ENCODE data around the gene LRFN5.
"Not testable (repeated sequence)": the region's sequence is repeated elsewhere in the genome, so short reads cannot be mapped to it uniquely, and the experiment has no call there.

The LRFN5 gene

GRCh38 chr14:41641690-41642089 is 35.0 kb downstream of the LRFN5 start:
- no peak for DNase-seq

- DNase-seq: no peak
Measured at GRCh38 chr14:41642367-41642766, 35.7 kb downstream of the LRFN5 start.

- no peak for DNase-seq
Measured at GRCh38 chr14:41642789-41643188, 36.1 kb downstream of the LRFN5 start.

- no peak for DNase-seq
Measured at GRCh38 chr14:41644606-41645005, 37.9 kb downstream of the LRFN5 start.

GRCh38 chr14:41650802-41651201 is 44.1 kb downstream of the LRFN5 start:
- DNase-seq: no peak

- no peak for DNase-seq
Measured at GRCh38 chr14:41654196-41654595, 47.5 kb downstream of the LRFN5 start.

- DNase-seq: no peak
Measured at GRCh38 chr14:41662780-41663472, 56.2 kb downstream of the LRFN5 start.

GRCh38 chr14:41663473-41663850 is 56.8 kb downstream of the LRFN5 start:
- no peak for DNase-seq

GRCh38 chr14:41666301-41666700 is 59.6 kb downstream of the LRFN5 start:
- no peak for DNase-seq

- no peak for DNase-seq
Measured at GRCh38 chr14:41668356-41668755, 61.7 kb downstream of the LRFN5 start.

- not testable (repeated sequence) for DNase-seq
Measured at GRCh38 chr14:41673601-41674000, 66.9 kb downstream of the LRFN5 start.

- DNase-seq: not testable (repeated sequence)
Measured at GRCh38 chr14:41674511-41674971, 67.9 kb downstream of the LRFN5 start.

GRCh38 chr14:41699486-41699885 is 92.8 kb downstream of the LRFN5 start:
- DNase-seq: no peak

- DNase-seq: no peak
Measured at GRCh38 chr14:41718477-41719166, 111.9 kb downstream of the LRFN5 start.

GRCh38 chr14:41739203-41739602 is 132.5 kb downstream of the LRFN5 start:
- no peak for DNase-seq

- DNase-seq: no peak
Measured at GRCh38 chr14:41743140-41743539, 136.5 kb downstream of the LRFN5 start.

GRCh38 chr14:41749429-41749828 is 142.8 kb downstream of the LRFN5 start:
- no peak for DNase-seq

- DNase-seq: not testable (repeated sequence)
Measured at GRCh38 chr14:41750575-41750974, 143.9 kb downstream of the LRFN5 start.

GRCh38 chr14:41758011-41758665 is 151.5 kb downstream of the LRFN5 start:
- no peak for DNase-seq

- no peak for DNase-seq
Measured at GRCh38 chr14:41761204-41761603, 154.5 kb downstream of the LRFN5 start.

- no peak for DNase-seq
Measured at GRCh38 chr14:41766772-41767171, 160.1 kb downstream of the LRFN5 start.

GRCh38 chr14:41773536-41774279 is 167.0 kb downstream of the LRFN5 start:
- no peak for DNase-seq

GRCh38 chr14:41782511-41782910 is 175.8 kb downstream of the LRFN5 start:
- no peak for DNase-seq
